Activated T-cell treated with anti-CD3 and anti-CD28 coated beads for 48 hours (primary cell): ENCODE data around the gene PPM1H.
"Not testable (repeated sequence)": the region's sequence is repeated elsewhere in the genome, so short reads cannot be mapped to it uniquely, and the experiment has no call there.

ENCODE experiments used
- DNase-seq: peaks from one replicate; pipeline ENCODE4 v3.0.0-alpha.2; 2020; ENCODE audit warnings: low read depth

Gene PPM1H

GRCh38 chr12:62731055-62731820 lies 203.7 kb downstream of the PPM1H start:
- no peak for DNase-seq

DNA sequence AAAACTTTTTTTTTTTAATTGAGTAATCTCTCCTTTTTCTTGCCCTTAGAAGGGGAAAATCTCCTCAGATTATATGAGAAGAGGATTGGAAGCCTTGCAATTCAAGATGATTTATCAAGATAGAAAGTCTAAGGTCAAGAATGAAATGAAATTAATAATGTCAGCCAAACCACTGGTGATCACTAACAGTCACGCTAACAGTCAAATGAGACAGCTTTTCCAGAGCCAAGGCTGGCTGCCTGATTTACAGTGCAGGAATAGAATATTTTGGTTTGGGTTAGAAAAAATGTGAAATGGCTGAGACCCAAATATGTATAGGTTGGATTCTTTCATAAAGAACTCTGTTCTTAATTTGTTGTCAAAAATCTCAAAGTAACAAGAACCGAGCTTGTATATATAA lies 204.3 kb downstream of the PPM1H start:
- no peak for DNase-seq

DNA sequence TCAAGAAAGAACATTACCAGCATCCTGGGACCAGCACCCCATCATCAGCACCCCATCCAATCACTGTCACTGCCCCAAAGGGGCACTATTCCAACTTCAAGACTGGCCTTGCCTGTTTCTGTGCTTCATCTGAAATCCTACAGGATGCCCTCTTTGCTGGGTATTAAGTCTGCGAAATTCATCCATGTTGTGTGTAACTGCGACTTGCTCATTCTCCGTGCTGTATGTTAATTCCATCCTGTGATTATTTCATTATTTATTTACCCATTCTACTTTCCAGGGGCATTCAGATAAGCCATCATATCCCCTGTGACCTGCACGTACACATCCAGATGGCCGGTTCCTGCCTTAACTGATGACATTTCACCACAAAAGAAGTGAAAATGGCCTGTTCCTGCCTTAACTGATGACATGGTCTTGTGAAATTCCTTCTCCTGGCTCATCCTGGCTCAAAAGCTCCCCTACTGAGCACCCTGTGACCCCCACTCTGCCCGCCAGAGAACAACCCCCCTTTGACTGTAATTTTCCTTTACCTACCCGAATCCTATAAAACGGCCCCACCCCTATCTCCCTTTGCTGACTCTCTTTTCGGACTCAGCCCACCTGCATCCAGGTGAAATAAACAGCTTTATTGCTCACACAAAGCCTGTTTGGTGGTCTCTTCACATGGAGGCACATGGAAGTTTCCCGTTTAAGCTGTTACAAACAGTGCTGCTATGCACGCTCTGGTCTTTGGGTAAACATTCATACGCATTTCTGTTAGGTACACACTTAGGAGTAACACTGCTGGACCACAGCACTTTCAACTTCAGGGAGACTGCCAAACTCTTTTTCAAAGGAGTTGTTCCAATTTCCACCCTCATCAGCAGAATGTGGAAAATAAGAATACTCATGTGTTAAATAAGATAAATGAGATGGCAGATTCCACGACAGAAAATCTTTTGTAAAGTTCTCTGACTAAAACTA lies 205.1 kb downstream of the PPM1H start:
- DNase-seq: not testable (repeated sequence)

DNA sequence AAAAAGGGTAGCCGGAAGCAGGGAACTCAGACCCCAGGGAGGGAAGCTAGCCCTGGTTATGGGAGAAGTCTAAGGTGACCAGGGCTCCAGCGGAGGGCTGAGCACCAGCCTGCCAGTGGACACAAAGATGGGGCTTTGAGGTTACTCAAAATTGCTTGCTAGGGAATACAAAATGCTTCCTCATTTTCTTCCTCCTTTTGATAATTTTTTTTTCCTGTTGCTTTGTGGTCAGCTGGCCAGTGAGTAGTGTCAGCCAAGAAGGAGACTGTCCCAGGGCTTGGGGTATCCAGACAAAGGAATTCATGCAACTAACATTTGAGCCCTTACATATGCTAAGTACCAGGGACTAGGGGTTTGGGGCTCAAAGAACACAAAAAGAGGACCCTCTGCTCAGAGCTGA lies 206.2 kb downstream of the PPM1H start:
- no peak for DNase-seq

DNA sequence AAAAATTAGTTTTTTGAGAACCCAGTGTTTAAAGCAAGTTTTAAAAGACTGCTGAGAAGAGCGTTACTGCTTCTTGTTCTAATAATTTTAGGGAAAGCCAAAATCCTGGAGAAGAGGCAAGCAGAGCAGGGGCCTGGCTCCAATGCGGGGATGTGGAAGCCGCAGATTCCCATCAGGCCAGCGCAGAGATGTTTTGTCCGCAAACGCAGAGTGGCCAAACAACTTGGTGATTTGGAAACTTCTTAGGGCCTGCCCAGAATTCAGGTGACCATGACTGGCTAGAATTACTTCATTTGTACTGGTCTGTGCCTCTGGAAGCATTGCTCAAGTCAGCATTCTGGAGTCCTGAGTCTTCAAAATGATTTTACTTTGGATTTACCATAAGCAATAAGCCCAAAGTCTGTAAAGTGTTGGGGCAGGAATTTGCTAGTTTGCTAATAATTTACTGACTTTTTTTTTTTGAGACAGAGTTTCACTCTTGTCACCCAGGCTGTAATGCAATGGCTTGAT lies 208.4 kb downstream of the PPM1H start:
- no peak for DNase-seq

DNA sequence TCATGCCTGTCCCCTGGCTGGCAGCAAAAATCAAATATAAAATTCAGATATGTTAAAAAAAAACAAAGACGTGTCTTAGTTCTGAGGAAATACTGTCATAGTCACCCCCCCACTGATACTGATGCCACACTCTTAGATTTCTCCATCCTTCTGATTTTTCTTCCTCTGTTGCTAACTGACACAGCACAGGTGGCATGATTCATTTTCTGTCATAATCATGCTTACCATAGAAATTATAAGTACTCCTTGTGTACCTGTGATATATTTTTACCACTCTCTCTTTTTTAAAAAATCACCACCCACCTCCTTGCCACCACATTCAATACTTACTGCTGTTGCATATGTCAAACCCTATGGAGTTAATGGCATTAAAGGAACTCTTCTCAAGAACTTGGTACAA lies 209.2 kb downstream of the PPM1H start:
- no peak for DNase-seq

- DNase-seq: no peak
These were observed 210.0 kb downstream of the PPM1H start for GRCh38 chr12:62724947-62725451.

DNA sequence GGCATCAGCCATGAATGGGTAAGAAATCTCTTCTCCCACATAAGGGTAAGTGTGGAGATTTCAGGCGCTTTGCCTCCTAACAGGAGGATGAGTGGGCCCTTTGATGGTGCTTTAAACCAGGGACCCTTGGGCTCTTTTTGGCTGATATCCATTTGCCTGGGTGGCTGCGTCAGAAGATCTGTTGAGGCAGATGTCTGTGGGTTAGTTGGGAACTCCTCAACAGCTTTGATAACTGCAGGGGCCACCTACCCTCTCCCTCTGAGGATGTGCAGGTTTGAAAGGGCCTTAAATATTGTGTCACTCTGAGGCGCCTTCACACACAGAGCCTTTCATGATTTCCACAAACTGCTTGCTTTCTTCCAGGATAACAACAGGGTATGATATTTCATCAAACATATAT lies 210.7 kb downstream of the PPM1H start:
- no peak for DNase-seq

DNA sequence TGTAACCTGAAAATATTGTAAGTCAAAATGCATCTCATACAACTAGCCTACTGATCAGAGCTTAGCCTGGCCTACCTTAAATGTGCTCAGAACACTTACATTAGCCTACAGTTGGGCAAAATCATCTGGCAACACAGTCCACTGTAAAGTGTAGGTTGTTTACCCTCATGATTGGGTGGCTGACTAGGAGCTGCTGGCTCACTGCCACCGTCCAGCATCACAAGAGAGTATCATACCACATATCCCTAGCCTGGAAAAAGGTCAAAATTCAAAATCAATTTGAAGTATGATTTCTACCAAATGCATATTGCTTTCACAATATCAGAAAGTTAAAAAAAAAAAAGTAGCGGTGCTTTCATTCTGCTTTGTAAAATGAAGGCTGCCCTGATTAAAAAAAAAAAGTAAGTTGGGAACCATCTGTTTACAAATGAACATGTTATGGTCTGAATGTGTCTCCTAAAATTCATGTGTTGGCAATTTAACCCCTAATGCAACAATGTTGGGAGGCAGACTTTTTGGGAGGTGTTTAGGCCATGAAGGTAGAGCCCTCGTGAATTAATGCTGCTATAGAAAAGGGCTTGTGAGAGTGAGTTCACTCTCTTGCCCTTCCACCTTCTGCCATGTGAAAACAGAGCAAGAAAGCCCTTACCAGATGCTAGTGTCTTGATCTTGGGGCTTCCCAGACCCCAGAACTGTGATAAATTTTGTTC lies 211.8 kb downstream of the PPM1H start:
- no peak for DNase-seq

GRCh38 chr12:62720661-62721330 lies 214.2 kb downstream of the PPM1H start:
- DNase-seq: no peak

GRCh38 chr12:62720025-62720424 lies 214.9 kb downstream of the PPM1H start:
- no peak for DNase-seq

DNA sequence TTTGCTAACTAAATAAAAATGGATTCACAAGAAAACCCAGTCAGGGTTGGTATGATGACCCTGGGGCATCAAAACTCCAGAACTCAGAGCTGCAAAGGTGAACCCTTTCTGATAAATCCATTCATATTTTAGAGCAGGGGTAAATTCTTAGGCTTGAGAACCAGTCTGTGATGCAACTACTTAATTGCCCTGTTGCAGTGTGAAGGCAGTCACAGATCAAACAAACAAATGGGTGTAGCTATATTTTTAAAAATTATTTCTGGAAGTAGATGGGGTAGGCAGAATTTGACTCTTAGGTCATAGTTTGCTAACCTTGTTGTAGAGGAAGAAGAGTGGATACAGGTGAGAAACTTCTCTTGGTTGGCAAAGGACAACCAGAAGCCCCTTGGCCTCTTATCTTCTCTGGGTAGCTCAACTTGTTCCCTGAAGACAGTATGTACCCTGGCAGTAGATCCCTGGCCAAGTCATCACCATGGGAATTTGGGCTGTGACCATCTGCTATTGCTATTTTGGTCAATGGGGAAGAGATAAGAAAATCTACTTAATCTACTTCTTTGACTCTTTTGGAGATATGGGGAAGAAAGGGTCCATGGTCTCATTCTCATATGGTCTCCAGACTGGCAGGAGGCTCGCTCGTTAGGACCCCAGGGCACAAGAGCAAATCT lies 216.1 kb downstream of the PPM1H start:
- DNase-seq: no peak

DNA sequence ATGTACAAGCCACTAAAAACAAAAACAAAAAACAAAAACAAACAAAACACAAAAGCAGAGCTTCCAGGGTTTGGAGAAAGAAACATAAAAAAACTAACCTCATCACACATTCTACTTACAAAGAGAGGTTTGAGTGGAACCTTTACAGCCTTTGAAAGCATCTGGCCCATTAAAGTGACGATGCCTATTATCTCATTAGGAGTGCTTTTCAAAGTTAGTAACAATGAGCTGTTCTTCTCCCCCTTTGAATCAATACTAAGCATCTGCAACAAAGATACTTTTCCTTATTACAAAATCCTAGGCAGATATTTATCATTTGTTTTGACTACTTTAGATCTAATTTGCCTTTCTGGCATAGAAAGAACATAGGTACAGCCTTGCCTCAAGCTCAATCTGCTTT lies 217.3 kb downstream of the PPM1H start:
- DNase-seq: no peak

DNA sequence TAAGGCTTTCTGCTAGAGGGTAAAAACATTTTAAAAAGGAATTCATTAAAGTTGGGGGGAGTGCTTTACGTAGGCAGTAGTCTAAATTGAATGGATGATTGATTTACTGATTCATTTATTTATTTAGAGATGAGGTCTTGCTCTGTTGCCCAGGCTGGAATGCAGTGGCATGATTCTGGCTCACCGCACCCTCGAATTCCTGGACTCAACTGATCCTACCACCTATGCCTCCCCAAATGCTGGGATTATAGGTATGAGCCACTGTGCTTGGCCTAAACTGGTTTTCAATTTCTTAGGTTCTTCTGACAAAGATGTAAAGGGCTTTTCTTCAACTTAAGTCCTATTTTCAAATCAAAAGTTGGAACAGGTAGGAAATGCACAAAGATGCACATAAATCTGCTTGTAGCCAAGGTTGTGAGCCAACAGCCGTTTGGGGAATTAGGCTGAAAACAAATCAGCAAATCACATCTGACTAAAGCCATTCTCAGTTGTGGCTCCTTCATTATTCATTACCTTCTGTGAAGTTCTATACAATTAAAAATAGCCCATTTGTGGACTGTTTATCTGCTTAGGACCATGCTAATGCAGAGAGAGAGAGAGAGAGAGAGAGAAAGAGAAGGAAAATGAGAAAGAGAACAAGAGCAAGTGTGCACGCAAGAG lies 218.0 kb downstream of the PPM1H start:
- no peak for DNase-seq

GRCh38 chr12:62716037-62716436 lies 218.9 kb downstream of the PPM1H start:
- no peak for DNase-seq

GRCh38 chr12:62714774-62715721 lies 219.9 kb downstream of the PPM1H start:
- no peak for DNase-seq

- DNase-seq: no peak
These were observed 220.7 kb downstream of the PPM1H start for GRCh38 chr12:62714181-62714773.

DNA sequence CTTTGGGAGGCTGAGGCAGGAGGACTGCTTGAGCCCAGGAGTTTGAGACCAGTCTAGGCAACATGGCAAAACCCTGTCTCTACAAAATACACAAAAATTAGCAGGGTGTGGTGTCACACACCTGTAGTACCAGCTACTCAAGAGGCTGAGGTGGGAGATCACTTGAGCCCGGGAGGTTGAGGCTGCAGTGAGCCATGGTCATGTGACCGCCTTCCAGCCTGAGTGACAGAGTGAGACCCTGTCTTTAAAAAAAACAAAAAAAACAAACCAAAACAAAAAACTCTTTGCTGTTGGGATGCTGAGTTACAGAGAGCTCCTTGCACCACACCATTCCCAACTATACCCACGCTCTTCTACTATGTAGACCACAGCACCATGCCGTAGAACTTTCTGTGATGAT lies 221.2 kb downstream of the PPM1H start:
- DNase-seq: no peak
